ENCODE measurements around the gene ITPR3.

Gene ITPR3

GRCh38 chr6:33688006-33688405 lies 66.9 kb downstream of the ITPR3 start:
- Histone ChIP-seq H3K4me1 (ENCODE audit: insufficient read depth, low read length, severe bottlenecking) (peaks cover 12% of the 10 kb centered on the region), H3F3A (ENCODE audit: insufficient read depth, low read length) (no peaks in the 10 kb centered on the region), H3K9me3 (ENCODE audit: low read length) (no peaks in the 10 kb centered on the region), H3K79me2 (ENCODE audit: insufficient read depth, low read length) (no peaks in the 10 kb centered on the region), H3K4me3 (ENCODE audit: low read depth, low read length, poor library complexity, severe bottlenecking) (no peak overlapping the region), H3K27ac (ENCODE audit: low read depth, low read length, poor library complexity, severe bottlenecking) (no peak overlapping the region), H2AFZ (ENCODE audit: low read length) (no peak overlapping the region), H3K4me2 (ENCODE audit: low read length) (no peak overlapping the region), H3K9me2 (ENCODE audit: low read depth, low read length) (no peaks in the 10 kb centered on the region), H4K20me1 (ENCODE audit: insufficient read depth, low read length) (no peaks in the 10 kb centered on the region), H3K27me3 (ENCODE audit: insufficient read depth, low read length) (no peaks in the 10 kb centered on the region), H3K36me3 (ENCODE audit: insufficient read depth, low read length) (peaks cover 97% of the 10 kb centered on the region), H3K9ac (ENCODE audit: low read length) (no peak overlapping the region)
- no peak for TF ChIP-seq EZH2 (IDR thresholded peaks at IDR 0.05; ENCODE audit: borderline replicate concordance, low read length)
- no peak for TF ChIP-seq CTCF (IDR thresholded peaks at IDR 0.05; ENCODE audit: low read length)

GRCh38 chr6:33688451-33689147 lies 67.5 kb downstream of the ITPR3 start:
- TF ChIP-seq EZH2 (IDR thresholded peaks at IDR 0.05; ENCODE audit: borderline replicate concordance, low read length) (no peak), CTCF (IDR thresholded peaks at IDR 0.05; ENCODE audit: low read length) (no peak)
- H3K36me3 ChIP-seq (ENCODE audit: insufficient read depth, low read length) = peaks cover 97% of the 10 kb centered on the region
- no peaks in the 10 kb centered on the region for H3F3A ChIP-seq (ENCODE audit: insufficient read depth, low read length)
- H2AFZ ChIP-seq (ENCODE audit: low read length) = no peak overlapping the region
- H3K4me1 ChIP-seq (ENCODE audit: insufficient read depth, low read length, severe bottlenecking) = peaks cover 16% of the 10 kb centered on the region
- no peak overlapping the region for H3K27ac ChIP-seq (ENCODE audit: low read depth, low read length, poor library complexity, severe bottlenecking)
- no peaks in the 10 kb centered on the region for H3K27me3 ChIP-seq (ENCODE audit: insufficient read depth, low read length)
- H3K4me2 ChIP-seq (ENCODE audit: low read length) = no peak overlapping the region
- H4K20me1 ChIP-seq (ENCODE audit: insufficient read depth, low read length) = no peaks in the 10 kb centered on the region
- no peak overlapping the region for H3K9ac ChIP-seq (ENCODE audit: low read length)
- no peak overlapping the region for H3K4me3 ChIP-seq (ENCODE audit: low read depth, low read length, poor library complexity, severe bottlenecking)
- H3K79me2 ChIP-seq (ENCODE audit: insufficient read depth, low read length) = no peaks in the 10 kb centered on the region
- H3K9me3 ChIP-seq (ENCODE audit: low read length) = no peaks in the 10 kb centered on the region
- no peaks in the 10 kb centered on the region for H3K9me2 ChIP-seq (ENCODE audit: low read depth, low read length)

DNA sequence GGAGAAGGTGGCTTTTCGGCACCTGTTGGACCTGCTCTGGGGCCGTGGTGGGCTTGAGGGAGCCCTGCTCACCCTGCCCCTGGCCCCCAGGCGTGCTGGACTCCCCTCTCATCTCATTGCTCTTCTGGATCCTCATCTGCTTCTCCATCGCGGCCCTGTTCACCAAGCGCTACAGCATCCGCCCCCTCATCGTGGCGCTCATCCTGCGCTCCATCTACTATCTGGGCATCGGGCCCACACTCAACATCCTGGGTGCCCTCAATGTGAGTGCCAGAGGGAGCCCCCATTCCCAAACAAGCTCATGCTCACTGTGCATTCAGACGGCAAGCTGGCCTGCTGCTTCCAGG lies 68.0 kb downstream of the ITPR3 start:
- no peaks in the 10 kb centered on the region for H3K9me3 ChIP-seq (ENCODE audit: low read length)
- H3K9me2 ChIP-seq (ENCODE audit: low read depth, low read length) = no peaks in the 10 kb centered on the region
- H3K4me2 ChIP-seq (ENCODE audit: low read length) = no peak overlapping the region
- H3K4me1 ChIP-seq (ENCODE audit: insufficient read depth, low read length, severe bottlenecking) = peaks cover 16% of the 10 kb centered on the region
- no peak for TF ChIP-seq CTCF (IDR thresholded peaks at IDR 0.05; ENCODE audit: low read length)
- TF ChIP-seq EZH2 (IDR thresholded peaks at IDR 0.05; ENCODE audit: borderline replicate concordance, low read length) = no peak
- H4K20me1 ChIP-seq (ENCODE audit: insufficient read depth, low read length) = no peaks in the 10 kb centered on the region
- no peaks in the 10 kb centered on the region for H3F3A ChIP-seq (ENCODE audit: insufficient read depth, low read length)
- no peaks in the 10 kb centered on the region for H3K27me3 ChIP-seq (ENCODE audit: insufficient read depth, low read length)
- H3K27ac ChIP-seq (ENCODE audit: low read depth, low read length, poor library complexity, severe bottlenecking) = no peak overlapping the region
- no peak overlapping the region for H2AFZ ChIP-seq (ENCODE audit: low read length)
- no peak overlapping the region for H3K9ac ChIP-seq (ENCODE audit: low read length)
- no peak overlapping the region for H3K4me3 ChIP-seq (ENCODE audit: low read depth, low read length, poor library complexity, severe bottlenecking)
- H3K79me2 ChIP-seq (ENCODE audit: insufficient read depth, low read length) = no peaks in the 10 kb centered on the region
- peaks cover 97% of the 10 kb centered on the region for H3K36me3 ChIP-seq (ENCODE audit: insufficient read depth, low read length)
